GM18907 (cell line): ENCODE results near the gene HSPG2.

ENCODE experiments used
- ATAC-seq: cut with Tn5 transposase; IDR thresholded peaks from one replicate; pipeline ENCODE4 v1.9.1; 2021; ENCODE audit warnings: mild to moderate bottlenecking, moderate library complexity; ENCODE audit not compliant: unreplicated experiment

The HSPG2 gene

GRCh38 chr1:21884456-21885235 is 52.5 kb downstream of the HSPG2 start:
- ATAC-seq, result no peak

GRCh38 chr1:21882721-21883415 is 54.2 kb downstream of the HSPG2 start:
- ATAC-seq, result no peak

- ATAC-seq, result no peak
Observed at GRCh38 chr1:21881250-21881649, 55.9 kb downstream of the HSPG2 start.

- no peak for ATAC-seq
Observed at GRCh38 chr1:21880619-21880970, 56.5 kb downstream of the HSPG2 start.

GRCh38 chr1:21879928-21880618 is 57.0 kb downstream of the HSPG2 start:
- ATAC-seq, result no peak

- no peak for ATAC-seq
Observed at GRCh38 chr1:21878840-21879478, 58.2 kb downstream of the HSPG2 start.

GRCh38 chr1:21878009-21878773 is 58.9 kb downstream of the HSPG2 start:
- no peak for ATAC-seq

- no peak for ATAC-seq
Observed at GRCh38 chr1:21876267-21876666, 60.8 kb downstream of the HSPG2 start.

GRCh38 chr1:21875621-21876063 is 61.5 kb downstream of the HSPG2 start:
- ATAC-seq, result no peak

GRCh38 chr1:21874778-21875547 is 62.1 kb downstream of the HSPG2 start:
- no peak for ATAC-seq

- ATAC-seq, result no peak
Observed at GRCh38 chr1:21874328-21874727, 62.8 kb downstream of the HSPG2 start.

GRCh38 chr1:21873761-21874160 is 63.3 kb downstream of the HSPG2 start:
- ATAC-seq, result no peak

GRCh38 chr1:21873174-21873573 is 63.9 kb downstream of the HSPG2 start:
- ATAC-seq, result no peak

- no peak for ATAC-seq
Observed at GRCh38 chr1:21872445-21873079, 64.5 kb downstream of the HSPG2 start.

- ATAC-seq, result no peak
Observed at GRCh38 chr1:21871943-21872342, 65.2 kb downstream of the HSPG2 start.

- no peak for ATAC-seq
Observed at GRCh38 chr1:21870611-21871010, 66.5 kb downstream of the HSPG2 start.

- no peak for ATAC-seq
Observed at GRCh38 chr1:21869620-21870121, 67.4 kb downstream of the HSPG2 start.

- ATAC-seq, result no peak
Observed at GRCh38 chr1:21868941-21869454, 68.1 kb downstream of the HSPG2 start.

- no peak for ATAC-seq
Observed at GRCh38 chr1:21868482-21868881, 68.6 kb downstream of the HSPG2 start.
